HepG2 (cell line): ENCODE data around the gene KDM2B. TPM values are rescaled to one million over a fixed set of nuclear protein-coding genes. Genes with fewer than 3 reads are reported as not detected.
"Not testable (repeated sequence)": the region's sequence is repeated elsewhere in the genome, so short reads cannot be mapped to it uniquely, and the experiment has no call there.

Experiments
- ATAC-seq: fragments of 200-7000 bp; cut with Tn5 transposase; 3 replicates; pipeline ENCODE4 v1.9.1; 2020; ENCODE audit warnings: mild to moderate bottlenecking, moderate library complexity
- BruUV-seq: library from RNA; stranded (reverse); fragments of 400-500 nt; replicated peaks from 2 replicates; lab custom pipeline; 2021; lab: Mats Ljungman, UMichigan
- CTCF ChIA-PET: fragments of 300-600 bp; formaldehyde crosslinking; extraction: SDS; loops from one replicate; lab custom pipeline; 2021; ENCODE audit warnings: low total read pairs, inconsistent platforms, low intra/inter-chr PET ratio; lab: Yijun Ruan, JAX
- POLR2A ChIA-PET: fragments of 350-600 bp; sonication (Branson Sonifier 250); formaldehyde crosslinking; loops from one replicate; lab custom pipeline; 2020; ENCODE audit warnings: antibody characterized with exemption, inconsistent platforms; lab: Yijun Ruan, JAX
- DNase-seq: peaks from one replicate; pipeline ENCODE4 v3.0.0-alpha.2; 2015; ENCODE audit warnings: low spot score
- FAIRE-seq: peaks from 3 replicates; lab custom pipeline; 2011; peaks lifted over from hg19 to GRCh38; lab: Jason Lieb, UNC
- H2AFZ ChIP-seq: one replicate; pipeline ENCODE4 v1.6.1; 2011; ENCODE audit warnings: low read length, inconsistent platforms
- H3K27ac ChIP-seq: fragments of 300-600 bp; 3 replicates; pipeline ENCODE4 v1.8.0; 2011; ENCODE audit warnings: mixed run types, mild to moderate bottlenecking, mixed read lengths, low read length, inconsistent platforms; ENCODE audit not compliant: insufficient read depth; ENCODE audit errors: extremely low read length
- H3K27me3 ChIP-seq, 2 experiments: fragments of 200-600 bp in 1 of 2; 2 replicates in 1 of 2; 3 replicates in 1 of 2; pipeline versions ENCODE4 v1.6.0 to v1.8.0; 2011; ENCODE audit warnings: low read length in 2 of 2, mild to moderate bottlenecking in 2 of 2, moderate library complexity in 2 of 2, inconsistent platforms in 1 of 2; ENCODE audit not compliant: insufficient read depth in 2 of 2, control insufficient read depth in 1 of 2
- H3K36me3 ChIP-seq, 2 experiments: fragments of 200-600 bp in 1 of 2; replicated peaks in 1 of 2; 2 replicates in 1 of 2; 3 replicates in 1 of 2; pipeline versions ENCODE4 v1.5.1 to v1.8.0; 2011; ENCODE audit warnings: low read length in 2 of 2, inconsistent platforms in 1 of 2; ENCODE audit not compliant: insufficient read depth in 2 of 2, control insufficient read depth in 1 of 2
- H3K4me1 ChIP-seq: 2 replicates; pipeline ENCODE4 v1.5.1; 2012; ENCODE audit warnings: low read length, inconsistent platforms; ENCODE audit not compliant: insufficient read depth
- H3K4me2 ChIP-seq: 2 replicates; pipeline ENCODE4 v1.6.0; 2011; ENCODE audit warnings: low read depth, low read length, inconsistent platforms
- H3K4me3 ChIP-seq, 3 experiments: fragments of 200-600 bp in 1 of 3; sonication (generic), shearing (Covaris generic) in 1 of 3; replicated peaks in 1 of 3; 2 replicates each; pipeline ENCODE4 v1.5.1; 2011 to 2016; ENCODE audit warnings: low read length in 3 of 3, inconsistent platforms in 2 of 3, low read depth in 2 of 3, mild to moderate bottlenecking in 2 of 3, control low read depth in 1 of 3, mixed read lengths in 1 of 3; ENCODE audit not compliant: insufficient read depth in 1 of 3
- H3K79me2 ChIP-seq: one replicate; pipeline ENCODE4 v1.6.1; 2011; ENCODE audit warnings: low read length, inconsistent platforms; ENCODE audit not compliant: insufficient read depth
- H3K9ac ChIP-seq: 2 replicates; pipeline ENCODE4 v1.6.0; 2011; ENCODE audit warnings: mild to moderate bottlenecking, low read depth, low read length, inconsistent platforms; ENCODE audit not compliant: insufficient read depth
- H3K9me3 ChIP-seq: 2 replicates; pipeline ENCODE4 v1.5.1; 2012; ENCODE audit warnings: mild to moderate bottlenecking, low read length
- H4K20me1 ChIP-seq: 2 replicates; pipeline ENCODE4 v1.6.0; 2011; ENCODE audit warnings: inconsistent platforms, mild to moderate bottlenecking, low read length, moderate library complexity; ENCODE audit not compliant: insufficient read depth
- CEBPB ChIP-seq: IDR thresholded peaks from 2 replicates; pipeline ENCODE4 v1.6.1; 2011; ENCODE audit warnings: low read depth, low read length, improper control_type of control experiment, borderline replicate concordance
- NFIC ChIP-seq: IDR thresholded peaks from 2 replicates; pipeline ENCODE4 v1.6.1; 2012; ENCODE audit warnings: mild to moderate bottlenecking, low read length, inconsistent platforms
- PAXIP1 ChIP-seq: sonication (generic); formaldehyde crosslinking; conservative IDR thresholded peaks from 2 replicates; pipeline ENCODE4 v1.4.0; 2020; ENCODE audit warnings: mild to moderate bottlenecking, missing genetic modification reagents, moderate library complexity
- PPARG ChIP-seq: conservative IDR thresholded peaks from 2 replicates; pipeline ENCODE4 v1.6.1; 2016; ENCODE audit warnings: missing biosample characterization, missing genetic modification reagents
- SMC3 ChIP-seq: IDR thresholded peaks from 2 replicates; pipeline ENCODE4 v1.6.1; 2011; ENCODE audit warnings: low read length, improper control_type of control experiment
- TBX2 ChIP-seq: sonication (generic); formaldehyde crosslinking; IDR thresholded peaks from 2 replicates; pipeline ENCODE4 v1.5.0; 2020; ENCODE audit warnings: missing genetic modification reagents, mild to moderate bottlenecking, borderline replicate concordance
- TEAD3 ChIP-seq: optimal IDR thresholded peaks from 2 replicates; pipeline ENCODE3; 2016; ENCODE audit warnings: borderline replicate concordance
- ZFX ChIP-seq: sonication (generic); formaldehyde crosslinking; IDR thresholded peaks from 2 replicates; pipeline ENCODE4 v1.4.0; 2020; ENCODE audit warnings: mild to moderate bottlenecking, low read depth, missing genetic modification reagents, moderate library complexity
- ZNF121 ChIP-seq: sonication (generic); formaldehyde crosslinking; IDR thresholded peaks from 2 replicates; pipeline ENCODE4 v1.5.0; 2020; ENCODE audit warnings: mild to moderate bottlenecking, missing genetic modification reagents
- WGBS: methylation state at CpG from one replicate; pipeline ENCODE4 v1.1.6; 2017; ENCODE audit warnings: low lambda C conversion rate; 5-methylcytosine and 5-hydroxymethylcytosine counted together
- in situ Hi-C: cut with HindIII; loops from 2 replicates; pipeline ENCODE4 v1.10.0; 2017; ENCODE audit warnings: low pct_unique_long_range_greater_than_20kb; ENCODE audit not compliant: extremely low pct_ligation_motif_present
- intact Hi-C: fragments of 100-400 bp; cut with micrococcal nuclease; formaldehyde crosslinking; loops from one replicate; pipeline ENCODE4 v1.10.0; 2022; ENCODE audit not compliant: unreplicated experiment
- polyA plus RNA-seq, 8 experiments: library from polyadenylated mRNA; depleted of rRNA in 3 of 8; stranded (reverse) in 7 of 8; unstranded in 1 of 8; fragments of >200 nt; fragmentation: Illumina TruSeq in 4 of 8; extraction: Trizol in 4 of 8; gene quantifications; 2 replicates each; pipeline versions ENCODE4 v1.2.1 to v1.2.3, GENCODE V29; 2011 to 2016; ENCODE audit warnings: low read depth in 4 of 8, missing spikeins in 1 of 8, mixed read lengths in 1 of 8; ENCODE audit not compliant: insufficient read depth in 1 of 8
- total RNA-seq, 5 experiments: library from RNA; depleted of rRNA; stranded (reverse); fragments of >200 nt; fragmentation: Illumina TruSeq; extraction: Trizol; gene quantifications; 2 replicates each; pipeline ENCODE4 v1.2.3, GENCODE V29; 2016; ENCODE audit warnings: low read depth in 1 of 5
- TF ChIP-seq, protein P1 (sequence below): sonication (generic); formaldehyde crosslinking; IDR thresholded peaks from 2 replicates; pipeline ENCODE4 v1.5.0; 2020; ENCODE audit warnings: mild to moderate bottlenecking, missing genetic modification reagents

The KDM2B gene
- total and polyA plus RNA-seq, 2 of the 13 experiments (the other 11 are each of a cell fraction or from before 2014, with no cell fraction given), result 17.5 to 26.1 TPM

- H3K9me3 ChIP-seq, H3K27ac ChIP-seq: not testable (repeated sequence)
- TF ChIP-seq ZNF121 (CRISPR knock-in tag), result peak; percentile 93
- TF ChIP-seq, protein P1, sequence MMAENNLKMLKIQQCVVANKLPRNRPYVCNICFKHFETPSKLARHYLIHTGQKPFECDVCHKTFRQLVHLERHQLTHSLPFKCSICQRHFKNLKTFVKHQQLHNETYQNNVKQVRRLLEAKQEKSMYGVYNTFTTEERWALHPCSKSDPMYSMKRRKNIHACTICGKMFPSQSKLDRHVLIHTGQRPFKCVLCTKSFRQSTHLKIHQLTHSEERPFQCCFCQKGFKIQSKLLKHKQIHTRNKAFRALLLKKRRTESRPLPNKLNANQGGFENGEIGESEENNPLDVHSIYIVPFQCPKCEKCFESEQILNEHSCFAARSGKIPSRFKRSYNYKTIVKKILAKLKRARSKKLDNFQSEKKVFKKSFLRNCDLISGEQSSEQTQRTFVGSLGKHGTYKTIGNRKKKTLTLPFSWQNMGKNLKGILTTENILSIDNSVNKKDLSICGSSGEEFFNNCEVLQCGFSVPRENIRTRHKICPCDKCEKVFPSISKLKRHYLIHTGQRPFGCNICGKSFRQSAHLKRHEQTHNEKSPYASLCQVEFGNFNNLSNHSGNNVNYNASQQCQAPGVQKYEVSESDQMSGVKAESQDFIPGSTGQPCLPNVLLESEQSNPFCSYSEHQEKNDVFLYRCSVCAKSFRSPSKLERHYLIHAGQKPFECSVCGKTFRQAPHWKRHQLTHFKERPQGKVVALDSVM (CRISPR knock-in tag), result peak; percentile 49; the same call in 1 of the 2 replicates
- TF ChIP-seq, all 625 proteins: peak for 2; not testable (repeated sequence) for 623
- peaks cover 28% of the 10 kb centered on the region for H3K4me1 ChIP-seq
- DNase-seq, H3K4me2 ChIP-seq, H3K79me2 ChIP-seq, H3K27me3 ChIP-seq, H3K9ac ChIP-seq, in situ Hi-C loops, H3K4me3 ChIP-seq, ATAC-seq, CTCF ChIA-PET, H4K20me1 ChIP-seq, H2AFZ ChIP-seq, intact Hi-C loops, FAIRE-seq, BruUV-seq, H3K36me3 ChIP-seq: not testable (repeated sequence)
- POLR2A ChIA-PET, result interaction anchor here (1.2 to 1.8 kb wide), 2 partner anchors 22 to 50 kb away, joined by 3 to 4 read pairs; no protein-coding TSS in a partner anchor
- WGBS, result 93% methylated on average over 2 of the region's 2 CpGs
These were observed 2.5 kb upstream of the KDM2B start for GRCh38 chr12:121583334-121583661.

- H3K27me3 ChIP-seq, result no peaks in the 10 kb centered on the region
- intact Hi-C loops, result no loop called here
- no peak for ATAC-seq
- H3K36me3 ChIP-seq, result no peaks in the 10 kb centered on the region
- H3K4me2 ChIP-seq, result peak overlapping the region; percentile 91
- 19% methylated on average over 13 of the region's 13 CpGs for WGBS
- TSS peak; percentile 56 for BruUV-seq
- ChIA-PET POLR2A (interaction anchor here (0.8 to 1.8 kb wide), 4 partner anchors 23 to 98 kb away, joined by 3 to 4 read pairs (median 3); no protein-coding TSS in a partner anchor), CTCF (no interaction called here)
- H2AFZ ChIP-seq, result peak overlapping the region; percentile 25
- in situ Hi-C loops, result no loop called here
- H3K4me3 ChIP-seq, result peak overlapping the region; percentile 70 to 87 (median 74); a peak in 5 of 6 replicates
- H4K20me1 ChIP-seq, result no peaks in the 10 kb centered on the region
- peak overlapping the region; percentile 11; the same call in 1 of the 2 replicates for H3K9ac ChIP-seq
- peak; percentile 86 for DNase-seq
- H3K9me3 ChIP-seq, result no peaks in the 10 kb centered on the region
- H3K27ac ChIP-seq, result peak overlapping the region; percentile 38
- H3K4me1 ChIP-seq, result peaks cover 31% of the 10 kb centered on the region
- peaks cover 1% of the 10 kb centered on the region for H3K79me2 ChIP-seq
- FAIRE-seq, result peak; percentile 72
- 0 out of 2 replicates have a peak, but pooled peaks have one; percentile 1 for TF ChIP-seq SMC3
- 0 out of 2 replicates have a peak, but pooled peaks have one; percentile 10 for TF ChIP-seq ZFX (CRISPR knock-in tag)
- TF ChIP-seq PAXIP1 (CRISPR knock-in tag), result 0 out of 2 replicates have a peak, but pooled peaks have one; percentile 42
- peak; percentile 91 for TF ChIP-seq TEAD3 (CRISPR knock-in tag)
- TF ChIP-seq CEBPB, result peak; percentile 38; the same call in 1 of the 2 replicates
- TF ChIP-seq NFIC, result 0 out of 2 replicates have a peak, but pooled peaks have one; percentile 38
- TF ChIP-seq PPARG (CRISPR knock-in tag), result peak; percentile 55; the same call in 1 of the 2 replicates
- TF ChIP-seq TBX2 (CRISPR knock-in tag), result peak; percentile 65; the same call in 1 of the 2 replicates
These were observed 1.9 kb upstream of the KDM2B start for GRCh38 chr12:121582583-121583333.
